A549 (cell line): ENCODE data around the gene IQSEC2.

Source experiments
- CBX2 ChIP-seq: fragments of 200-600 bp; sonication (generic); IDR thresholded peaks from 2 replicates; pipeline ENCODE4 v1.6.1; 2016; ENCODE audit warnings: low read depth, mild to moderate bottlenecking, borderline replicate concordance
- CEBPB ChIP-seq, 2 experiments: fragments of >200 bp in 1 of 2; sonication (Bioruptor Twin) in 1 of 2; formaldehyde crosslinking in 1 of 2; IDR thresholded peaks; 2 replicates each; pipeline ENCODE4 v1.6.1; 2012 to 2016
- CHD4 ChIP-seq: fragments of 200-600 bp; sonication (generic); IDR thresholded peaks from 2 replicates; pipeline ENCODE4 v1.6.1; 2016; ENCODE audit warnings: antibody characterized with exemption, mild to moderate bottlenecking, borderline replicate concordance
- CTCF ChIP-seq: fragments of >200 bp; sonication (Bioruptor Twin); formaldehyde crosslinking; IDR thresholded peaks from 3 replicates; pipeline ENCODE4 v1.5.1; 2016
- HMGXB4 ChIP-seq: fragments of 250-450 bp; sonication (Bioruptor Pico); IDR thresholded peaks from 2 replicates; pipeline ENCODE4 v1.5.0; 2021; ENCODE audit warnings: mild to moderate bottlenecking, moderate library complexity, borderline replicate concordance
- JUN ChIP-seq, 2 experiments: fragments of >200 bp; sonication (Bioruptor Twin); formaldehyde crosslinking; IDR thresholded peaks; 2 replicates in 1 of 2; 3 replicates in 1 of 2; pipeline ENCODE4 v1.6.1; 2016 to 2017
- MAFK ChIP-seq: fragments of 450-650 bp; IDR thresholded peaks from 2 replicates; pipeline ENCODE4 v1.6.1; 2014; ENCODE audit not compliant: partially characterized antibody
- MAX ChIP-seq: IDR thresholded peaks from 2 replicates; pipeline ENCODE4 v1.6.1; 2012
- MYC ChIP-seq: IDR thresholded peaks from 2 replicates; pipeline ENCODE4 v1.6.1; 2012; ENCODE audit warnings: mild to moderate bottlenecking, inconsistent platforms, low read length, improper control_type of control experiment, borderline replicate concordance
- PHF8 ChIP-seq: fragments of 200-600 bp; sonication (generic); IDR thresholded peaks from 2 replicates; pipeline ENCODE4 v1.6.1; 2016; ENCODE audit warnings: low read depth, mild to moderate bottlenecking, antibody characterized with exemption, moderate library complexity, borderline replicate concordance
- POLR2A ChIP-seq: IDR thresholded peaks from 2 replicates; pipeline ENCODE4 v1.6.1; 2012; ENCODE audit warnings: mild to moderate bottlenecking, low read length
- RAD21 ChIP-seq, 2 experiments: fragments of >200 bp in 1 of 2; sonication (Bioruptor Twin) in 1 of 2; formaldehyde crosslinking in 1 of 2; IDR thresholded peaks in 1 of 2; conservative IDR thresholded peaks in 1 of 2; 2 replicates in 1 of 2; 3 replicates in 1 of 2; pipeline ENCODE4 v1.6.1; 2012 to 2018; ENCODE audit warnings: inconsistent platforms in 1 of 2
- REST ChIP-seq: fragments of 200-600 bp; sonication (generic); IDR thresholded peaks from 2 replicates; pipeline ENCODE4 v1.6.1; 2016; ENCODE audit warnings: antibody characterized with exemption, mild to moderate bottlenecking, moderate library complexity
- RFX5 ChIP-seq: fragments of 450-650 bp; IDR thresholded peaks from 2 replicates; pipeline ENCODE4 v1.7.1; 2014; ENCODE audit warnings: antibody characterized with exemption, mild to moderate bottlenecking, moderate library complexity

DNA sequence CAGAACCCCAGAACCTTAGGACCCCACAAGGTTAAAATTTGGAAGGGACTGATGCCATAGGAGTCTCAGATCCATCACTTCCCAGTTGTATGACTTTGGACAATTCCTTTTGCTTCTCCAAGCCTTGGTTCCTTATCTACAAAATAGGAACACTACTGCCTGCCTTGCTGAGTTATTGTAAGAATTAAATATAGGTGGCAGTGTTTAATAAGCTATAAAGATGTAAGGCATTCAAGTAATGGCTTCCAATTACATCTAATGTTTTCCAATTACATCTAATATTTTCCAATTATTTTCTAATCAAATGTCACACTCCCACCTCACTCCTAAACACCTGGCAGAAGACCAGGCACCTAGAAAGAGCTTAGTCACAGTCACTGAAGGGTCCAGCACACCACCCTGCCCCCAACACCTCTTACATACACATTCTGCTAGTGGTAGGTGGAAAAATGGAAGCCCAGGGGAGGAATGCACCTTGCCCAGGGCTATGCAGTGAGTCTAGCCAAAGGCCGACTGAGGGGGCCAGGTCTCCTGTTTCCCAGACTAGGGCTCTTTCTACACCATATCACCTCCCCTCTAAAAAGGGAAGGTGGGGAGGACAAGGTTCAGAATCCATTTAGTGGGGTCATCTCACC lies 31.9 kb downstream of the IQSEC2 start:
- TF ChIP-seq HMGXB4 (CRISPR knock-in tag) (no peak), CTCF (peak; percentile 37; the same call in 2 of the 3 replicates), MAX (no peak), CEBPB (IDR thresholded peaks at IDR 0.05) (no peak), CHD4 (no peak), REST (no peak), PHF8 (no peak), CBX2 (no peak), POLR2A (no peak), RAD21 (conservative IDR thresholded peaks at IDR 0.05 in 1 of 2, IDR thresholded peaks at IDR 0.05 in 1 of 2) (peak; percentile 42 to 48; a peak in 4 of 5 replicates), MYC (no peak), JUN (IDR thresholded peaks at IDR 0.05) (no peak), MAFK (no peak), RFX5 (no peak)
